WTC11 (cell line): ENCODE measurements around the gene EIF4E3.

ENCODE experiments used
- EMX1 ChIP-seq: fragments of 250-450 bp; sonication (Bioruptor Pico); IDR thresholded peaks from 2 replicates; pipeline ENCODE4 v1.8.0; 2021; ENCODE audit warnings: mild to moderate bottlenecking
- ESRRA ChIP-seq: sonication (generic); formaldehyde crosslinking; IDR thresholded peaks from 2 replicates; pipeline ENCODE4 v1.8.1; 2022; ENCODE audit warnings: mild to moderate bottlenecking, missing genetic modification reagents, borderline replicate concordance
- FOXP1 ChIP-seq: sonication (generic); formaldehyde crosslinking; IDR thresholded peaks from 2 replicates; pipeline ENCODE4 v1.8.0; 2022; ENCODE audit warnings: missing genetic modification reagents, mild to moderate bottlenecking, moderate library complexity, borderline replicate concordance
- NR2C2 ChIP-seq: sonication (generic); formaldehyde crosslinking; IDR thresholded peaks from 2 replicates; pipeline ENCODE4 v1.8.0; 2022; ENCODE audit warnings: mild to moderate bottlenecking, missing genetic modification reagents
- TCF7 ChIP-seq: sonication (generic); formaldehyde crosslinking; IDR thresholded peaks from 2 replicates; pipeline ENCODE4 v1.8.0; 2022; ENCODE audit warnings: mild to moderate bottlenecking, low read depth, missing genetic modification reagents, moderate library complexity
- ZNF121 ChIP-seq: sonication (generic); formaldehyde crosslinking; IDR thresholded peaks from 2 replicates; pipeline ENCODE4 v1.8.0; 2023; ENCODE audit warnings: missing genetic modification reagents
- TF ChIP-seq, protein P1 (sequence below): fragments of 200-600 bp; IDR thresholded peaks from 2 replicates; pipeline ENCODE4 v1.8.0; 2022; ENCODE audit warnings: antibody characterized with exemption
- TF ChIP-seq, protein P2 (sequence below): sonication (generic); formaldehyde crosslinking; IDR thresholded peaks from 2 replicates; pipeline ENCODE4 v1.8.1; 2023; ENCODE audit warnings: mild to moderate bottlenecking, missing genetic modification reagents, moderate library complexity
- TF ChIP-seq, protein P3 (sequence below): sonication (generic); formaldehyde crosslinking; IDR thresholded peaks from 2 replicates; pipeline ENCODE4 v1.8.0; 2022; ENCODE audit warnings: mild to moderate bottlenecking, missing genetic modification reagents
- TF ChIP-seq, protein P4 (sequence below): fragments of 250-450 bp; sonication (Bioruptor Pico); IDR thresholded peaks from 2 replicates; pipeline ENCODE4 v2.1.2; 2022; ENCODE audit warnings: mild to moderate bottlenecking, moderate library complexity
- TF ChIP-seq, protein P5 (sequence below): sonication (generic); formaldehyde crosslinking; conservative IDR thresholded peaks from 2 replicates; pipeline ENCODE4 v1.8.1; 2022; ENCODE audit warnings: mild to moderate bottlenecking, missing genetic modification reagents

DNA sequence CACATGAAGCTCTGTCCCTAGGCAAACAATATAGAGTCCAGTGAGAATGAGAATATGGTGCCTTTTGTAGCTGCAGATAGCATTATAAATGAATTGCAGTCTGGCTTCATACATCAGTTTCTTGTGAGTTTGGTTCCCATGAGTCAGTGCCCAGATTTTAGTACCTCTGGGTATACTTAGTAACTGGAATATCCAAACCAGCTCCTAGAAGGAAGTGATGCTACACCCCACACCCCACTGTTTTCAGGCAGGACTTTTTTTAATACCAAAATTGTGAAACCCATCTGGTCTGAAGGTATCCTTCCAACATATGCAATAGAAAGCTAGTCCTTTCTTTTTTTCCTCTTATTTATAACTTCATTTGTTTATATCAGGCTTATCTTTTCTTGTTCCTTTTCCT lies 99.5 kb downstream of the EIF4E3 start:
- TF ChIP-seq, protein P1, sequence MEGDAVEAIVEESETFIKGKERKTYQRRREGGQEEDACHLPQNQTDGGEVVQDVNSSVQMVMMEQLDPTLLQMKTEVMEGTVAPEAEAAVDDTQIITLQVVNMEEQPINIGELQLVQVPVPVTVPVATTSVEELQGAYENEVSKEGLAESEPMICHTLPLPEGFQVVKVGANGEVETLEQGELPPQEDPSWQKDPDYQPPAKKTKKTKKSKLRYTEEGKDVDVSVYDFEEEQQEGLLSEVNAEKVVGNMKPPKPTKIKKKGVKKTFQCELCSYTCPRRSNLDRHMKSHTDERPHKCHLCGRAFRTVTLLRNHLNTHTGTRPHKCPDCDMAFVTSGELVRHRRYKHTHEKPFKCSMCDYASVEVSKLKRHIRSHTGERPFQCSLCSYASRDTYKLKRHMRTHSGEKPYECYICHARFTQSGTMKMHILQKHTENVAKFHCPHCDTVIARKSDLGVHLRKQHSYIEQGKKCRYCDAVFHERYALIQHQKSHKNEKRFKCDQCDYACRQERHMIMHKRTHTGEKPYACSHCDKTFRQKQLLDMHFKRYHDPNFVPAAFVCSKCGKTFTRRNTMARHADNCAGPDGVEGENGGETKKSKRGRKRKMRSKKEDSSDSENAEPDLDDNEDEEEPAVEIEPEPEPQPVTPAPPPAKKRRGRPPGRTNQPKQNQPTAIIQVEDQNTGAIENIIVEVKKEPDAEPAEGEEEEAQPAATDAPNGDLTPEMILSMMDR = no peak
- TF ChIP-seq, protein P2, sequence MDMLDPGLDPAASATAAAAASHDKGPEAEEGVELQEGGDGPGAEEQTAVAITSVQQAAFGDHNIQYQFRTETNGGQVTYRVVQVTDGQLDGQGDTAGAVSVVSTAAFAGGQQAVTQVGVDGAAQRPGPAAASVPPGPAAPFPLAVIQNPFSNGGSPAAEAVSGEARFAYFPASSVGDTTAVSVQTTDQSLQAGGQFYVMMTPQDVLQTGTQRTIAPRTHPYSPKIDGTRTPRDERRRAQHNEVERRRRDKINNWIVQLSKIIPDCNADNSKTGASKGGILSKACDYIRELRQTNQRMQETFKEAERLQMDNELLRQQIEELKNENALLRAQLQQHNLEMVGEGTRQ (CRISPR knock-in tag) = no peak
- TF ChIP-seq NR2C2 = no peak
- no peak for TF ChIP-seq ZNF121 (CRISPR knock-in tag)
- TF ChIP-seq, protein P3, sequence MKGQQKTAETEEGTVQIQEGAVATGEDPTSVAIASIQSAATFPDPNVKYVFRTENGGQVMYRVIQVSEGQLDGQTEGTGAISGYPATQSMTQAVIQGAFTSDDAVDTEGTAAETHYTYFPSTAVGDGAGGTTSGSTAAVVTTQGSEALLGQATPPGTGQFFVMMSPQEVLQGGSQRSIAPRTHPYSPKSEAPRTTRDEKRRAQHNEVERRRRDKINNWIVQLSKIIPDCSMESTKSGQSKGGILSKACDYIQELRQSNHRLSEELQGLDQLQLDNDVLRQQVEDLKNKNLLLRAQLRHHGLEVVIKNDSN (CRISPR knock-in tag) = no peak
- no peak for TF ChIP-seq FOXP1 (CRISPR knock-in tag)
- no peak for TF ChIP-seq TCF7 (CRISPR knock-in tag)
- no peak for TF ChIP-seq EMX1
- TF ChIP-seq, protein P4, sequence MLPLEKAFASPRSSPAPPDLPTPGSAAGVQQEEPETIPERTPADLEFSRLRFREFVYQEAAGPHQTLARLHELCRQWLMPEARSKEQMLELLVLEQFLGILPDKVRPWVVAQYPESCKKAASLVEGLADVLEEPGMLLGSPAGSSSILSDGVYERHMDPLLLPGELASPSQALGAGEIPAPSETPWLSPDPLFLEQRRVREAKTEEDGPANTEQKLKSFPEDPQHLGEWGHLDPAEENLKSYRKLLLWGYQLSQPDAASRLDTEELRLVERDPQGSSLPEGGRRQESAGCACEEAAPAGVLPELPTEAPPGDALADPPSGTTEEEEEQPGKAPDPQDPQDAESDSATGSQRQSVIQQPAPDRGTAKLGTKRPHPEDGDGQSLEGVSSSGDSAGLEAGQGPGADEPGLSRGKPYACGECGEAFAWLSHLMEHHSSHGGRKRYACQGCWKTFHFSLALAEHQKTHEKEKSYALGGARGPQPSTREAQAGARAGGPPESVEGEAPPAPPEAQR (CRISPR knock-in tag) = no peak
- no peak for TF ChIP-seq ESRRA (CRISPR knock-in tag)
- TF ChIP-seq, protein P5, sequence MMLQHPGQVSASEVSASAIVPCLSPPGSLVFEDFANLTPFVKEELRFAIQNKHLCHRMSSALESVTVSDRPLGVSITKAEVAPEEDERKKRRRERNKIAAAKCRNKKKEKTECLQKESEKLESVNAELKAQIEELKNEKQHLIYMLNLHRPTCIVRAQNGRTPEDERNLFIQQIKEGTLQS = no peak
